WTC11 (cell line): ENCODE data around the gene ITGAX. TPM values are rescaled to one million over a fixed set of nuclear protein-coding genes. Genes with fewer than 3 reads are reported as not detected.

ENCODE experiments used
- ATAC-seq: fragments of 200-7000 bp; cut with Tn5 transposase; 2 replicates; pipeline ENCODE4 v1.10.0; 2021; ENCODE audit warnings: mild to moderate bottlenecking, moderate library complexity
- CTCF ChIA-PET: fragments of 300-600 bp; sonication (Branson Sonifier 250); formaldehyde crosslinking; loops from one replicate; lab custom pipeline; 2021; ENCODE audit warnings: antibody characterized with exemption; lab: Charles Lee
- POLR2A ChIA-PET: fragments of 350-600 bp; sonication (Branson Sonifier 250); formaldehyde crosslinking; loops from one replicate; lab custom pipeline; 2021; ENCODE audit warnings: antibody characterized with exemption; lab: Charles Lee
- DNase-seq: peaks from one replicate; pipeline ENCODE4 v3.0.0; 2021; ENCODE audit warnings: low spot score
- H3K27ac Mint-ChIP-seq: 2 replicates; pipeline ENCODE4 v1.8.0; 2021; ENCODE audit warnings: mixed read lengths
- H3K27me3 Mint-ChIP-seq: 2 replicates; pipeline ENCODE4 v1.8.0; 2021; ENCODE audit warnings: low read depth, mild to moderate bottlenecking, moderate library complexity, mixed read lengths
- H3K36me3 Mint-ChIP-seq: 2 replicates; pipeline ENCODE4 v1.8.0; 2021; ENCODE audit warnings: mixed read lengths
- H3K4me1 Mint-ChIP-seq: 2 replicates; pipeline ENCODE4 v1.8.0; 2022; ENCODE audit warnings: mixed read lengths
- H3K4me3 Mint-ChIP-seq: 2 replicates; pipeline ENCODE4 v1.8.0; 2021; ENCODE audit warnings: mild to moderate bottlenecking, moderate library complexity, mixed read lengths
- H3K9me3 Mint-ChIP-seq: 2 replicates; pipeline ENCODE4 v1.8.0; 2021; ENCODE audit warnings: mixed read lengths
- ATF1 ChIP-seq: sonication (generic); formaldehyde crosslinking; IDR thresholded peaks from 2 replicates; pipeline ENCODE4 v1.8.1; 2023; ENCODE audit warnings: mild to moderate bottlenecking, moderate library complexity, missing genetic modification reagents
- GABPB1 ChIP-seq: sonication (generic); formaldehyde crosslinking; IDR thresholded peaks from 2 replicates; pipeline ENCODE4 v1.8.1; 2023; ENCODE audit warnings: mild to moderate bottlenecking, missing genetic modification reagents
- NFATC4 ChIP-seq: fragments of 250-450 bp; sonication (Bioruptor Pico); IDR thresholded peaks from 2 replicates; pipeline ENCODE4 v1.9.0; 2021; ENCODE audit warnings: mild to moderate bottlenecking
- OVOL2 ChIP-seq: fragments of 250-450 bp; sonication (Bioruptor Pico); IDR thresholded peaks from 2 replicates; pipeline ENCODE4 v1.9.0; 2021; ENCODE audit warnings: mild to moderate bottlenecking, borderline replicate concordance
- SMAD3 ChIP-seq: sonication (generic); formaldehyde crosslinking; IDR thresholded peaks from 2 replicates; pipeline ENCODE4 v1.8.0; 2022; ENCODE audit warnings: missing genetic modification reagents, mild to moderate bottlenecking, borderline replicate concordance
- ZNF263 ChIP-seq: sonication (generic); formaldehyde crosslinking; IDR thresholded peaks from 2 replicates; pipeline ENCODE4 v1.8.1; 2022; ENCODE audit warnings: low read depth, mild to moderate bottlenecking, moderate library complexity, missing genetic modification reagents
- ZNF423 ChIP-seq: fragments of 250-450 bp; sonication (Bioruptor Pico); IDR thresholded peaks from 2 replicates; pipeline ENCODE4 v2.1.2; 2022; ENCODE audit warnings: mild to moderate bottlenecking, moderate library complexity
- ZNF671 ChIP-seq: fragments of 250-450 bp; sonication (Bioruptor Pico); IDR thresholded peaks from 2 replicates; pipeline ENCODE4 v1.8.0; 2021; ENCODE audit warnings: mild to moderate bottlenecking
- total RNA-seq: library from RNA; stranded (reverse); gene quantifications from 3 replicates; pipeline ENCODE4 v1.2.3, GENCODE V29; 2021
- TF ChIP-seq, protein P1 (sequence below): sonication (generic); formaldehyde crosslinking; IDR thresholded peaks from 2 replicates; pipeline ENCODE4 v1.8.1; 2023; ENCODE audit warnings: mild to moderate bottlenecking, missing genetic modification reagents, moderate library complexity
- TF ChIP-seq, protein P2 (sequence below): sonication (generic); formaldehyde crosslinking; IDR thresholded peaks from 2 replicates; pipeline ENCODE4 v1.8.1; 2023; ENCODE audit warnings: mild to moderate bottlenecking, missing genetic modification reagents, borderline replicate concordance
- TF ChIP-seq, protein P3 (sequence below): fragments of 200-600 bp; IDR thresholded peaks from 2 replicates; pipeline ENCODE4 v1.8.0; 2022; ENCODE audit warnings: antibody characterized with exemption
- TF ChIP-seq, protein P4 (sequence below): fragments of 250-450 bp; sonication (Bioruptor Pico); IDR thresholded peaks from 2 replicates; pipeline ENCODE4 v1.8.0; 2021; ENCODE audit warnings: mild to moderate bottlenecking
- TF ChIP-seq, protein P5 (sequence below): sonication (generic); formaldehyde crosslinking; IDR thresholded peaks from 2 replicates; pipeline ENCODE4 v1.8.1; 2022; ENCODE audit warnings: low read depth, mild to moderate bottlenecking, moderate library complexity, missing genetic modification reagents, borderline replicate concordance
- TF ChIP-seq, protein P6 (sequence below): sonication (generic); formaldehyde crosslinking; conservative IDR thresholded peaks from 2 replicates; pipeline ENCODE4 v1.8.1; 2023; ENCODE audit warnings: mild to moderate bottlenecking, low read depth, missing genetic modification reagents, moderate library complexity
- TF ChIP-seq, protein P7 (sequence below): sonication (generic); formaldehyde crosslinking; IDR thresholded peaks from 2 replicates; pipeline ENCODE4 v1.8.0; 2022; ENCODE audit warnings: mild to moderate bottlenecking, missing genetic modification reagents

ITGAX gene
- total RNA-seq, 1 experiment from 2014 or later = 0.33 TPM

DNA sequence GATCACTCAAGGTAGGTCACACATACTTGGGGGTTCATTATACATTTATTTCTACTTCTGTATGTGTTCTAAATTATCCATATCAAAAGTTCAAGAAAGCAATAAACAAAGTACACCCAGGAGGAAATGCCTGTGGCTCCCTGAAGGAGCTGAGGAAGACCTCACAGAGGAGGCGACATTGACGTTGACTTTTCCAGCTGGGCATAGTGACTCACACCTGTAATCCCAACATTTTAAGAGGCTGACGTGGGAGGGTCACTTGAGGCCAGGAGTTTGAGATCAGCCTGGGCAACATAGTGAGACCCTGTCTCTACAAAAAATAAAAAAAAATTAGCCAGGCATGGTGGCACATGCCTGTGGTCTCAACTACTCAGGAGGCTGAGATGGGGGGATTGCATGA lies 54.5 kb downstream of the ITGAX start:
- POLR2A ChIA-PET = no interaction called here
- Mint-ChIP-seq H3K36me3 (no peaks in the 10 kb centered on the region), H3K4me1 (no peaks in the 10 kb centered on the region), H3K9me3 (no peaks in the 10 kb centered on the region), H3K27me3 (no peaks in the 10 kb centered on the region), H3K4me3 (no peak overlapping the region), H3K27ac (no peak overlapping the region)
- ATAC-seq (no peak), DNase-seq (no peak)
- CTCF ChIA-PET = interaction anchor here (1.2 kb wide), 1 partner anchor 456 kb away, joined by 3 read pairs; no protein-coding TSS in a partner anchor
- TF ChIP-seq, protein P1, sequence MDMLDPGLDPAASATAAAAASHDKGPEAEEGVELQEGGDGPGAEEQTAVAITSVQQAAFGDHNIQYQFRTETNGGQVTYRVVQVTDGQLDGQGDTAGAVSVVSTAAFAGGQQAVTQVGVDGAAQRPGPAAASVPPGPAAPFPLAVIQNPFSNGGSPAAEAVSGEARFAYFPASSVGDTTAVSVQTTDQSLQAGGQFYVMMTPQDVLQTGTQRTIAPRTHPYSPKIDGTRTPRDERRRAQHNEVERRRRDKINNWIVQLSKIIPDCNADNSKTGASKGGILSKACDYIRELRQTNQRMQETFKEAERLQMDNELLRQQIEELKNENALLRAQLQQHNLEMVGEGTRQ (CRISPR knock-in tag) = no peak
- TF ChIP-seq, protein P2, sequence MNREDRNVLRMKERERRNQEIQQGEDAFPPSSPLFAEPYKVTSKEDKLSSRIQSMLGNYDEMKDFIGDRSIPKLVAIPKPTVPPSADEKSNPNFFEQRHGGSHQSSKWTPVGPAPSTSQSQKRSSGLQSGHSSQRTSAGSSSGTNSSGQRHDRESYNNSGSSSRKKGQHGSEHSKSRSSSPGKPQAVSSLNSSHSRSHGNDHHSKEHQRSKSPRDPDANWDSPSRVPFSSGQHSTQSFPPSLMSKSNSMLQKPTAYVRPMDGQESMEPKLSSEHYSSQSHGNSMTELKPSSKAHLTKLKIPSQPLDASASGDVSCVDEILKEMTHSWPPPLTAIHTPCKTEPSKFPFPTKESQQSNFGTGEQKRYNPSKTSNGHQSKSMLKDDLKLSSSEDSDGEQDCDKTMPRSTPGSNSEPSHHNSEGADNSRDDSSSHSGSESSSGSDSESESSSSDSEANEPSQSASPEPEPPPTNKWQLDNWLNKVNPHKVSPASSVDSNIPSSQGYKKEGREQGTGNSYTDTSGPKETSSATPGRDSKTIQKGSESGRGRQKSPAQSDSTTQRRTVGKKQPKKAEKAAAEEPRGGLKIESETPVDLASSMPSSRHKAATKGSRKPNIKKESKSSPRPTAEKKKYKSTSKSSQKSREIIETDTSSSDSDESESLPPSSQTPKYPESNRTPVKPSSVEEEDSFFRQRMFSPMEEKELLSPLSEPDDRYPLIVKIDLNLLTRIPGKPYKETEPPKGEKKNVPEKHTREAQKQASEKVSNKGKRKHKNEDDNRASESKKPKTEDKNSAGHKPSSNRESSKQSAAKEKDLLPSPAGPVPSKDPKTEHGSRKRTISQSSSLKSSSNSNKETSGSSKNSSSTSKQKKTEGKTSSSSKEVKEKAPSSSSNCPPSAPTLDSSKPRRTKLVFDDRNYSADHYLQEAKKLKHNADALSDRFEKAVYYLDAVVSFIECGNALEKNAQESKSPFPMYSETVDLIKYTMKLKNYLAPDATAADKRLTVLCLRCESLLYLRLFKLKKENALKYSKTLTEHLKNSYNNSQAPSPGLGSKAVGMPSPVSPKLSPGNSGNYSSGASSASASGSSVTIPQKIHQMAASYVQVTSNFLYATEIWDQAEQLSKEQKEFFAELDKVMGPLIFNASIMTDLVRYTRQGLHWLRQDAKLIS (CRISPR knock-in tag) = no peak
- TF ChIP-seq ATF1 (CRISPR knock-in tag) (no peak), ZNF263 (CRISPR knock-in tag) (no peak), ZNF671 (CRISPR knock-in tag) (no peak), ZNF423 (CRISPR knock-in tag) (no peak), SMAD3 (no peak), NFATC4 (CRISPR knock-in tag) (no peak), GABPB1 (CRISPR knock-in tag) (no peak), OVOL2 (no peak)
- TF ChIP-seq, protein P3, sequence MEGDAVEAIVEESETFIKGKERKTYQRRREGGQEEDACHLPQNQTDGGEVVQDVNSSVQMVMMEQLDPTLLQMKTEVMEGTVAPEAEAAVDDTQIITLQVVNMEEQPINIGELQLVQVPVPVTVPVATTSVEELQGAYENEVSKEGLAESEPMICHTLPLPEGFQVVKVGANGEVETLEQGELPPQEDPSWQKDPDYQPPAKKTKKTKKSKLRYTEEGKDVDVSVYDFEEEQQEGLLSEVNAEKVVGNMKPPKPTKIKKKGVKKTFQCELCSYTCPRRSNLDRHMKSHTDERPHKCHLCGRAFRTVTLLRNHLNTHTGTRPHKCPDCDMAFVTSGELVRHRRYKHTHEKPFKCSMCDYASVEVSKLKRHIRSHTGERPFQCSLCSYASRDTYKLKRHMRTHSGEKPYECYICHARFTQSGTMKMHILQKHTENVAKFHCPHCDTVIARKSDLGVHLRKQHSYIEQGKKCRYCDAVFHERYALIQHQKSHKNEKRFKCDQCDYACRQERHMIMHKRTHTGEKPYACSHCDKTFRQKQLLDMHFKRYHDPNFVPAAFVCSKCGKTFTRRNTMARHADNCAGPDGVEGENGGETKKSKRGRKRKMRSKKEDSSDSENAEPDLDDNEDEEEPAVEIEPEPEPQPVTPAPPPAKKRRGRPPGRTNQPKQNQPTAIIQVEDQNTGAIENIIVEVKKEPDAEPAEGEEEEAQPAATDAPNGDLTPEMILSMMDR = no peak
- TF ChIP-seq, protein P4, sequence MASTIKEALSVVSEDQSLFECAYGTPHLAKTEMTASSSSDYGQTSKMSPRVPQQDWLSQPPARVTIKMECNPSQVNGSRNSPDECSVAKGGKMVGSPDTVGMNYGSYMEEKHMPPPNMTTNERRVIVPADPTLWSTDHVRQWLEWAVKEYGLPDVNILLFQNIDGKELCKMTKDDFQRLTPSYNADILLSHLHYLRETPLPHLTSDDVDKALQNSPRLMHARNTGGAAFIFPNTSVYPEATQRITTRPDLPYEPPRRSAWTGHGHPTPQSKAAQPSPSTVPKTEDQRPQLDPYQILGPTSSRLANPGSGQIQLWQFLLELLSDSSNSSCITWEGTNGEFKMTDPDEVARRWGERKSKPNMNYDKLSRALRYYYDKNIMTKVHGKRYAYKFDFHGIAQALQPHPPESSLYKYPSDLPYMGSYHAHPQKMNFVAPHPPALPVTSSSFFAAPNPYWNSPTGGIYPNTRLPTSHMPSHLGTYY (CRISPR knock-in tag) = no peak
- TF ChIP-seq, protein P5, sequence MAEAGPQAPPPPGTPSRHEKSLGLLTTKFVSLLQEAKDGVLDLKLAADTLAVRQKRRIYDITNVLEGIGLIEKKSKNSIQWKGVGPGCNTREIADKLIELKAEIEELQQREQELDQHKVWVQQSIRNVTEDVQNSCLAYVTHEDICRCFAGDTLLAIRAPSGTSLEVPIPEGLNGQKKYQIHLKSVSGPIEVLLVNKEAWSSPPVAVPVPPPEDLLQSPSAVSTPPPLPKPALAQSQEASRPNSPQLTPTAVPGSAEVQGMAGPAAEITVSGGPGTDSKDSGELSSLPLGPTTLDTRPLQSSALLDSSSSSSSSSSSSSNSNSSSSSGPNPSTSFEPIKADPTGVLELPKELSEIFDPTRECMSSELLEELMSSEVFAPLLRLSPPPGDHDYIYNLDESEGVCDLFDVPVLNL (CRISPR knock-in tag) = no peak
- TF ChIP-seq, protein P6, sequence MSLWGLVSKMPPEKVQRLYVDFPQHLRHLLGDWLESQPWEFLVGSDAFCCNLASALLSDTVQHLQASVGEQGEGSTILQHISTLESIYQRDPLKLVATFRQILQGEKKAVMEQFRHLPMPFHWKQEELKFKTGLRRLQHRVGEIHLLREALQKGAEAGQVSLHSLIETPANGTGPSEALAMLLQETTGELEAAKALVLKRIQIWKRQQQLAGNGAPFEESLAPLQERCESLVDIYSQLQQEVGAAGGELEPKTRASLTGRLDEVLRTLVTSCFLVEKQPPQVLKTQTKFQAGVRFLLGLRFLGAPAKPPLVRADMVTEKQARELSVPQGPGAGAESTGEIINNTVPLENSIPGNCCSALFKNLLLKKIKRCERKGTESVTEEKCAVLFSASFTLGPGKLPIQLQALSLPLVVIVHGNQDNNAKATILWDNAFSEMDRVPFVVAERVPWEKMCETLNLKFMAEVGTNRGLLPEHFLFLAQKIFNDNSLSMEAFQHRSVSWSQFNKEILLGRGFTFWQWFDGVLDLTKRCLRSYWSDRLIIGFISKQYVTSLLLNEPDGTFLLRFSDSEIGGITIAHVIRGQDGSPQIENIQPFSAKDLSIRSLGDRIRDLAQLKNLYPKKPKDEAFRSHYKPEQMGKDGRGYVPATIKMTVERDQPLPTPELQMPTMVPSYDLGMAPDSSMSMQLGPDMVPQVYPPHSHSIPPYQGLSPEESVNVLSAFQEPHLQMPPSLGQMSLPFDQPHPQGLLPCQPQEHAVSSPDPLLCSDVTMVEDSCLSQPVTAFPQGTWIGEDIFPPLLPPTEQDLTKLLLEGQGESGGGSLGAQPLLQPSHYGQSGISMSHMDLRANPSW (CRISPR knock-in tag) = no peak
- TF ChIP-seq, protein P7, sequence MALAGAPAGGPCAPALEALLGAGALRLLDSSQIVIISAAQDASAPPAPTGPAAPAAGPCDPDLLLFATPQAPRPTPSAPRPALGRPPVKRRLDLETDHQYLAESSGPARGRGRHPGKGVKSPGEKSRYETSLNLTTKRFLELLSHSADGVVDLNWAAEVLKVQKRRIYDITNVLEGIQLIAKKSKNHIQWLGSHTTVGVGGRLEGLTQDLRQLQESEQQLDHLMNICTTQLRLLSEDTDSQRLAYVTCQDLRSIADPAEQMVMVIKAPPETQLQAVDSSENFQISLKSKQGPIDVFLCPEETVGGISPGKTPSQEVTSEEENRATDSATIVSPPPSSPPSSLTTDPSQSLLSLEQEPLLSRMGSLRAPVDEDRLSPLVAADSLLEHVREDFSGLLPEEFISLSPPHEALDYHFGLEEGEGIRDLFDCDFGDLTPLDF (CRISPR knock-in tag) = no peak
